H9 (cell line): ENCODE data around the gene RAB3C. TPM values are rescaled to one million over a fixed set of nuclear protein-coding genes. Genes with fewer than 3 reads are reported as not detected.

ENCODE experiments used
- DNase-seq: peaks from one replicate; pipeline ENCODE4 v3.0.0-alpha.2; 2017
- H2AFZ ChIP-seq: one replicate; pipeline ENCODE4 v1.6.1; 2013; ENCODE audit warnings: mild to moderate bottlenecking, low read length, control low read depth, moderate library complexity
- H2AK5ac ChIP-seq: 2 replicates; pipeline ENCODE4 v1.6.1; 2013; ENCODE audit warnings: low read length, control low read depth, mixed read lengths; ENCODE audit not compliant: insufficient read length
- H2BK120ac ChIP-seq: one replicate; pipeline ENCODE4 v1.6.1; 2013; ENCODE audit warnings: low read depth, mild to moderate bottlenecking, low read length, control low read depth, inconsistent platforms; ENCODE audit not compliant: poor library complexity, severe bottlenecking
- H2BK12ac ChIP-seq: 2 replicates; pipeline ENCODE4 v1.6.1; 2013; ENCODE audit warnings: low read length, control low read depth, mixed read lengths, low read depth; ENCODE audit not compliant: insufficient read length
- H2BK15ac ChIP-seq: 2 replicates; pipeline ENCODE4 v1.6.1; 2013; ENCODE audit warnings: low read depth, low read length, control low read depth
- H2BK20ac ChIP-seq: one replicate; pipeline ENCODE4 v1.6.1; 2013; ENCODE audit warnings: low read depth, mild to moderate bottlenecking, low read length, control low read depth, inconsistent platforms; ENCODE audit not compliant: poor library complexity, severe bottlenecking
- H2BK5ac ChIP-seq: 2 replicates; pipeline ENCODE4 v1.6.1; 2013; ENCODE audit warnings: low read length, control low read depth, mixed read lengths; ENCODE audit not compliant: insufficient read length
- H3K14ac ChIP-seq: 2 replicates; pipeline ENCODE4 v1.6.1; 2013; ENCODE audit warnings: low read length, control low read depth; ENCODE audit not compliant: insufficient read depth
- H3K18ac ChIP-seq: 2 replicates; pipeline ENCODE4 v1.6.1; 2013; ENCODE audit warnings: low read depth, mild to moderate bottlenecking, mixed read lengths, low read length, control low read depth; ENCODE audit not compliant: insufficient read length
- H3K23ac ChIP-seq: 2 replicates; pipeline ENCODE4 v1.6.1; 2013; ENCODE audit warnings: low read length, control low read depth, mixed read lengths, low read depth; ENCODE audit not compliant: insufficient read length
- H3K23me2 ChIP-seq: 2 replicates; pipeline ENCODE4 v1.6.1; 2013; ENCODE audit warnings: low read depth, mild to moderate bottlenecking, mixed read lengths, low read length, control low read depth; ENCODE audit not compliant: insufficient read length, poor library complexity, severe bottlenecking
- H3K27ac ChIP-seq: 2 replicates; pipeline ENCODE4 v1.5.1; 2013; ENCODE audit warnings: low read length, control low read depth, mixed read lengths, low read depth; ENCODE audit not compliant: insufficient read length
- H3K27me3 ChIP-seq: 2 replicates; pipeline ENCODE4 v1.6.1; 2013; ENCODE audit warnings: low read length, control low read depth, inconsistent platforms; ENCODE audit not compliant: insufficient read depth
- H3K4ac ChIP-seq: 2 replicates; pipeline ENCODE4 v1.6.1; 2013; ENCODE audit warnings: low read depth, mild to moderate bottlenecking, control low read depth, inconsistent platforms, low read length, moderate library complexity
- H3K4me1 ChIP-seq: 2 replicates; pipeline ENCODE4 v1.6.1; 2013; ENCODE audit warnings: low read length, control low read depth, inconsistent platforms; ENCODE audit not compliant: insufficient read depth
- H3K4me2 ChIP-seq: 2 replicates; pipeline ENCODE4 v1.6.1; 2013; ENCODE audit warnings: low read length, control low read depth, mixed read lengths; ENCODE audit not compliant: insufficient read length, insufficient read depth
- H3K56ac ChIP-seq: 2 replicates; pipeline ENCODE4 v1.6.1; 2013; ENCODE audit warnings: low read depth, mild to moderate bottlenecking, mixed read lengths, low read length, control low read depth; ENCODE audit not compliant: insufficient read length
- H3K79me1 ChIP-seq: 2 replicates; pipeline ENCODE4 v1.6.1; 2013; ENCODE audit warnings: low read depth, mild to moderate bottlenecking, moderate library complexity, low read length, control low read depth, inconsistent platforms; ENCODE audit not compliant: insufficient read depth, poor library complexity, severe bottlenecking
- H3K79me2 ChIP-seq: 2 replicates; pipeline ENCODE4 v1.6.1; 2013; ENCODE audit warnings: low read length, control low read depth, inconsistent platforms; ENCODE audit not compliant: insufficient read depth
- H3K9ac ChIP-seq: 2 replicates; pipeline ENCODE4 v1.6.1; 2013; ENCODE audit warnings: low read length, control low read depth, mixed read lengths; ENCODE audit not compliant: insufficient read length; ENCODE audit errors: extremely low read depth
- H3K9me3 ChIP-seq: one replicate; pipeline ENCODE4 v1.6.1; 2013; ENCODE audit warnings: low read depth, low read length, inconsistent platforms; ENCODE audit not compliant: control insufficient read depth
- H3T11ph ChIP-seq: one replicate; pipeline ENCODE4 v1.6.1; 2013; ENCODE audit warnings: mild to moderate bottlenecking, low read length, control low read depth, inconsistent platforms
- H4K20me1 ChIP-seq: one replicate; pipeline ENCODE4 v1.6.1; 2013; ENCODE audit not compliant: control insufficient read depth, insufficient read length, insufficient read depth
- H4K5ac ChIP-seq: 2 replicates; pipeline ENCODE4 v1.6.1; 2013; ENCODE audit warnings: low read depth, mild to moderate bottlenecking, mixed read lengths, low read length, control low read depth; ENCODE audit not compliant: insufficient read length
- H4K8ac ChIP-seq: replicated peaks from 2 replicates; pipeline ENCODE4 v1.6.1; 2013; ENCODE audit warnings: low read length, control low read depth, mixed read lengths, low read depth; ENCODE audit not compliant: insufficient read length
- H4K91ac ChIP-seq: 2 replicates; pipeline ENCODE4 v1.6.1; 2013; ENCODE audit warnings: low read depth, mild to moderate bottlenecking, moderate library complexity, mixed read lengths, low read length, control low read depth; ENCODE audit not compliant: insufficient read length
- H3K27ac Mint-ChIP-seq, 3 experiments: 2 replicates in 2 of 3; 3 replicates in 1 of 3; pipeline ENCODE4 v1.8.0; 2020 to 2021; ENCODE audit warnings: mixed read lengths in 3 of 3, mild to moderate bottlenecking in 1 of 3, moderate library complexity in 1 of 3
- H3K27me3 Mint-ChIP-seq: 2 replicates; pipeline ENCODE4 v1.8.0; 2021; ENCODE audit warnings: low read depth, mild to moderate bottlenecking, moderate library complexity, mixed read lengths
- H3K36me3 Mint-ChIP-seq, 3 experiments: 2 replicates in 2 of 3; 3 replicates in 1 of 3; pipeline ENCODE4 v1.8.0; 2020 to 2021; ENCODE audit warnings: low read depth in 3 of 3, mixed read lengths in 3 of 3; ENCODE audit not compliant: insufficient read depth in 1 of 3
- H3K4me1 Mint-ChIP-seq, 2 experiments: 2 replicates each; pipeline ENCODE4 v1.8.0; 2020; ENCODE audit warnings: mixed read lengths in 2 of 2
- H3K4me3 Mint-ChIP-seq, 2 experiments: 2 replicates in 1 of 2; 3 replicates in 1 of 2; pipeline ENCODE4 v1.8.0; 2020 to 2021; ENCODE audit warnings: mild to moderate bottlenecking in 2 of 2, mixed read lengths in 2 of 2, moderate library complexity in 1 of 2
- H3K9me3 Mint-ChIP-seq, 2 experiments: 2 replicates in 1 of 2; 3 replicates in 1 of 2; pipeline ENCODE4 v1.8.0; 2020; ENCODE audit warnings: mild to moderate bottlenecking in 2 of 2, mixed read lengths in 2 of 2, moderate library complexity in 1 of 2
- total RNA-seq: library from RNA; stranded (reverse); gene quantifications from 2 replicates; pipeline ENCODE4 v1.2.1, GENCODE V29; 2021
- TF ChIP-seq, protein P1 (sequence below): fragments of 200-600 bp; sonication (generic); conservative IDR thresholded peaks from 3 replicates; pipeline ENCODE4 v1.8.0; 2021; ENCODE audit warnings: antibody characterized with exemption, mild to moderate bottlenecking

RAB3C gene
- total RNA-seq, 1 experiment from 2014 or later = 16.3 TPM

DNA sequence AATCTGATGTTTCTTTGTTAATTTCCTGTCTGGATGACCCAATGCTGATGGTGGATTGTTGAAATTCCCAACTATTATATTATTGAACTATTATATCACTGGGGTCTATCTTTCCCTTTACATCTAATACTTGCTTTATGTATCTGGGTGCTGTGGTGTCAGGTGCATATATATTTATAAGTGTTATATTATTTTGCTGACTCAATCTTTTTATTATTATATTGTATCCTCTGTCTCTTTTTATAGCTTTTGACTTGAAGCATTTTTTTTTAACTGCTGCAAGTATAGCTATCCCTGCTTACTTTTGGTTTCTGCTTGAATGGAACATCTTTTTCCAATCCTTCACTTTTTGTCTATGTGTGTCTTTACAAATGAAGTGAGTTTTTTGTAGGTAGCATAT is 255.9 kb downstream of the RAB3C start:
- Histone ChIP-seq H2AK5ac (no peak overlapping the region), H2BK20ac (no peak overlapping the region), H3K9me3 (no peaks in the 10 kb centered on the region), H3K27me3 (no peaks in the 10 kb centered on the region), H2AFZ (no peak overlapping the region), H2BK120ac (no peak overlapping the region), H3K23me2 (no peaks in the 10 kb centered on the region), H3T11ph (no peak overlapping the region), H3K27ac (no peak overlapping the region), H3K56ac (no peak overlapping the region), H3K4ac (no peak overlapping the region), H3K4me1 (no peaks in the 10 kb centered on the region), H3K79me2 (no peaks in the 10 kb centered on the region), H3K9ac (no peak overlapping the region), H3K23ac (no peak overlapping the region), H3K4me2 (no peak overlapping the region), H4K91ac (no peak overlapping the region), H3K14ac (no peak overlapping the region), H4K8ac (no peak overlapping the region), H2BK5ac (no peak overlapping the region), H2BK15ac (no peak overlapping the region), H4K5ac (no peak overlapping the region), H4K20me1 (no peaks in the 10 kb centered on the region), H2BK12ac (no peak overlapping the region), H3K18ac (no peak overlapping the region), H3K79me1 (no peaks in the 10 kb centered on the region)
- Mint-ChIP-seq H3K27me3 (no peaks in the 10 kb centered on the region), H3K4me1 (no peaks in the 10 kb centered on the region), H3K27ac (no peak overlapping the region), H3K36me3 (no peaks in the 10 kb centered on the region; a peak in 1 of 7 replicates), H3K4me3 (no peak overlapping the region), H3K9me3 (peaks cover 0 to 2% of the 10 kb centered on the region in 2 experiments; a peak in 2 of 5 replicates)
- DNase-seq = no peak
- TF ChIP-seq, protein P1, sequence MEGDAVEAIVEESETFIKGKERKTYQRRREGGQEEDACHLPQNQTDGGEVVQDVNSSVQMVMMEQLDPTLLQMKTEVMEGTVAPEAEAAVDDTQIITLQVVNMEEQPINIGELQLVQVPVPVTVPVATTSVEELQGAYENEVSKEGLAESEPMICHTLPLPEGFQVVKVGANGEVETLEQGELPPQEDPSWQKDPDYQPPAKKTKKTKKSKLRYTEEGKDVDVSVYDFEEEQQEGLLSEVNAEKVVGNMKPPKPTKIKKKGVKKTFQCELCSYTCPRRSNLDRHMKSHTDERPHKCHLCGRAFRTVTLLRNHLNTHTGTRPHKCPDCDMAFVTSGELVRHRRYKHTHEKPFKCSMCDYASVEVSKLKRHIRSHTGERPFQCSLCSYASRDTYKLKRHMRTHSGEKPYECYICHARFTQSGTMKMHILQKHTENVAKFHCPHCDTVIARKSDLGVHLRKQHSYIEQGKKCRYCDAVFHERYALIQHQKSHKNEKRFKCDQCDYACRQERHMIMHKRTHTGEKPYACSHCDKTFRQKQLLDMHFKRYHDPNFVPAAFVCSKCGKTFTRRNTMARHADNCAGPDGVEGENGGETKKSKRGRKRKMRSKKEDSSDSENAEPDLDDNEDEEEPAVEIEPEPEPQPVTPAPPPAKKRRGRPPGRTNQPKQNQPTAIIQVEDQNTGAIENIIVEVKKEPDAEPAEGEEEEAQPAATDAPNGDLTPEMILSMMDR = no peak
